GM23338 (cell line): ENCODE measurements around the gene GALNT9. TPM values are rescaled to one million over a fixed set of nuclear protein-coding genes. Genes with fewer than 3 reads are reported as not detected.

Experiments used
- ATAC-seq: fragments of 200-7000 bp; cut with Tn5 transposase; 3 replicates; pipeline ENCODE4 v1.9.1; 2020
- DNase-seq: peaks from one replicate; pipeline ENCODE4 v3.0.0-alpha.2; 2015; ENCODE audit warnings: low spot score
- H2AFZ ChIP-seq: fragments of 200-600 bp; sonication (generic); 2 replicates; pipeline ENCODE4 v1.8.0; 2016; ENCODE audit warnings: antibody characterized with exemption, mild to moderate bottlenecking, moderate library complexity
- H3F3A ChIP-seq: fragments of 200-600 bp; sonication (generic); replicated peaks from 2 replicates; pipeline ENCODE4 v1.8.0; 2017; ENCODE audit warnings: antibody characterized with exemption, mixed run types, low read depth
- H3K27ac ChIP-seq: fragments of 200-600 bp; sonication (generic); 2 replicates; pipeline ENCODE4 v1.6.1; 2016; ENCODE audit warnings: low read depth
- H3K27me3 ChIP-seq: fragments of 200-600 bp; sonication (generic); 2 replicates; pipeline ENCODE4 v1.8.0; 2016; ENCODE audit warnings: mild to moderate bottlenecking, mixed run types, moderate library complexity; ENCODE audit not compliant: insufficient read depth
- H3K36me3 ChIP-seq: fragments of 200-600 bp; sonication (generic); 2 replicates; pipeline ENCODE4 v1.8.0; 2016; ENCODE audit warnings: mild to moderate bottlenecking; ENCODE audit not compliant: insufficient read depth
- H3K4me1 ChIP-seq: fragments of 200-600 bp; sonication (generic); 2 replicates; pipeline ENCODE4 v1.8.0; 2016; ENCODE audit warnings: mild to moderate bottlenecking, moderate library complexity; ENCODE audit not compliant: insufficient read depth
- H3K4me2 ChIP-seq: fragments of 200-600 bp; sonication (generic); 2 replicates; pipeline ENCODE4 v1.7.1; 2017; ENCODE audit warnings: mixed run types
- H3K4me3 ChIP-seq: fragments of 200-600 bp; sonication (generic); 2 replicates; pipeline ENCODE4 v1.6.1; 2016; ENCODE audit warnings: mixed run types
- H3K79me2 ChIP-seq: fragments of 200-600 bp; sonication (generic); replicated peaks from 2 replicates; pipeline ENCODE4 v1.8.0; 2017; ENCODE audit warnings: mild to moderate bottlenecking; ENCODE audit not compliant: insufficient read depth
- H3K9me2 ChIP-seq: fragments of 200-600 bp; sonication (generic); 2 replicates; pipeline ENCODE4 v1.8.0; 2017; ENCODE audit not compliant: insufficient read depth
- H4K20me1 ChIP-seq: fragments of 200-600 bp; sonication (generic); replicated peaks from 2 replicates; pipeline ENCODE4 v1.8.0; 2017; ENCODE audit warnings: mild to moderate bottlenecking; ENCODE audit not compliant: insufficient read depth
- H3K27ac Mint-ChIP-seq: 2 replicates; pipeline ENCODE4 v1.8.0; 2020; ENCODE audit warnings: inconsistent platforms, mild to moderate bottlenecking, moderate library complexity, mixed read lengths
- H3K27me3 Mint-ChIP-seq: 3 replicates; pipeline ENCODE4 v1.8.0; 2022; ENCODE audit warnings: low read depth, mild to moderate bottlenecking, moderate library complexity, mixed read lengths, inconsistent platforms; ENCODE audit not compliant: insufficient read depth, poor library complexity
- H3K36me3 Mint-ChIP-seq: 3 replicates; pipeline ENCODE4 v1.8.0; 2021; ENCODE audit warnings: low read depth, mild to moderate bottlenecking, inconsistent platforms, moderate library complexity, mixed read lengths
- H3K4me1 Mint-ChIP-seq: 3 replicates; pipeline ENCODE4 v1.8.0; 2020; ENCODE audit warnings: mild to moderate bottlenecking, inconsistent platforms, mixed read lengths
- H3K4me3 Mint-ChIP-seq: 3 replicates; pipeline ENCODE4 v1.8.0; 2021; ENCODE audit warnings: moderate library complexity, mild to moderate bottlenecking, inconsistent platforms, mixed read lengths
- H3K9me3 Mint-ChIP-seq: 3 replicates; pipeline ENCODE4 v1.8.0; 2020; ENCODE audit warnings: moderate library complexity, mild to moderate bottlenecking, inconsistent platforms, mixed read lengths
- CREB1 ChIP-seq: fragments of 250-450 bp; sonication (Bioruptor Pico); IDR thresholded peaks from 2 replicates; pipeline ENCODE4 v1.5.0; 2020; ENCODE audit warnings: low read depth, mild to moderate bottlenecking, moderate library complexity
- EZH2 ChIP-seq: fragments of 200-600 bp; sonication (generic); IDR thresholded peaks from one replicate; pipeline ENCODE4 v1.8.0; 2017; ENCODE audit warnings: antibody characterized with exemption, mild to moderate bottlenecking, low read depth; ENCODE audit not compliant: unreplicated experiment
- EZH2phosphoT487 ChIP-seq: fragments of 200-600 bp; sonication (generic); IDR thresholded peaks from one replicate; pipeline ENCODE4 v1.8.1; 2018; ENCODE audit warnings: antibody characterized with exemption; ENCODE audit not compliant: unreplicated experiment
- JUNB ChIP-seq: IDR thresholded peaks from one replicate; pipeline ENCODE4 v1.6.1; 2016; ENCODE audit warnings: antibody characterized with exemption; ENCODE audit not compliant: unreplicated experiment
- NANOG ChIP-seq: IDR thresholded peaks from 2 replicates; pipeline ENCODE4 v1.6.1; 2016; ENCODE audit warnings: antibody characterized with exemption, borderline replicate concordance
- POLR2AphosphoS5 ChIP-seq: IDR thresholded peaks from 2 replicates; pipeline ENCODE4 v1.6.1; 2016; ENCODE audit warnings: antibody characterized with exemption, low read depth
- STAT1 ChIP-seq: IDR thresholded peaks from one replicate; pipeline ENCODE4 v1.6.1; 2016; ENCODE audit warnings: antibody characterized with exemption; ENCODE audit not compliant: unreplicated experiment
- ZNF114 ChIP-seq: fragments of 250-450 bp; sonication (Bioruptor Pico); IDR thresholded peaks from 2 replicates; pipeline ENCODE4 v1.5.0; 2020; ENCODE audit warnings: mild to moderate bottlenecking, moderate library complexity
- ZNF331 ChIP-seq: fragments of 250-450 bp; sonication (Bioruptor Pico); IDR thresholded peaks from 2 replicates; pipeline ENCODE4 v1.5.0; 2020; ENCODE audit warnings: low read depth, mild to moderate bottlenecking, moderate library complexity
- polyA plus RNA-seq: library from polyadenylated mRNA; unstranded; fragments of >200 nt; fragmentation: Nextera tagmentation; extraction: Ambion mirVana; gene quantifications from 2 replicates; pipeline ENCODE4 v1.2.1, GENCODE V29; 2016
- total RNA-seq: library from RNA; depleted of rRNA; stranded (reverse); fragments of >200 nt; shearing (Covaris generic); gene quantifications from 2 replicates; pipeline ENCODE4 v1.2.3, GENCODE V29; 2014
- TF ChIP-seq, protein P1 (sequence below): IDR thresholded peaks from 2 replicates; pipeline ENCODE4 v1.6.1; 2016; ENCODE audit warnings: antibody characterized with exemption
- TF ChIP-seq, protein P2 (sequence below): fragments of 250-450 bp; sonication (Bioruptor Pico); IDR thresholded peaks from 2 replicates; pipeline ENCODE4 v1.5.0; 2020; ENCODE audit warnings: mild to moderate bottlenecking, moderate library complexity
- TF ChIP-seq, protein P3 (sequence below): IDR thresholded peaks from one replicate; pipeline ENCODE4 v1.6.1; 2018; ENCODE audit warnings: antibody characterized with exemption; ENCODE audit not compliant: unreplicated experiment

Gene GALNT9
- total and polyA plus RNA-seq, 2 experiments from 2014 or later, result 0.81 to 2.5 TPM

GRCh38 chr12:132226604-132227003 is 102.8 kb downstream of the GALNT9 start:
- no peak overlapping the region for H2AFZ ChIP-seq
- H4K20me1 ChIP-seq, result no peaks in the 10 kb centered on the region
- H3K36me3 Mint-ChIP-seq, result no peaks in the 10 kb centered on the region
- TF ChIP-seq, protein P1, sequence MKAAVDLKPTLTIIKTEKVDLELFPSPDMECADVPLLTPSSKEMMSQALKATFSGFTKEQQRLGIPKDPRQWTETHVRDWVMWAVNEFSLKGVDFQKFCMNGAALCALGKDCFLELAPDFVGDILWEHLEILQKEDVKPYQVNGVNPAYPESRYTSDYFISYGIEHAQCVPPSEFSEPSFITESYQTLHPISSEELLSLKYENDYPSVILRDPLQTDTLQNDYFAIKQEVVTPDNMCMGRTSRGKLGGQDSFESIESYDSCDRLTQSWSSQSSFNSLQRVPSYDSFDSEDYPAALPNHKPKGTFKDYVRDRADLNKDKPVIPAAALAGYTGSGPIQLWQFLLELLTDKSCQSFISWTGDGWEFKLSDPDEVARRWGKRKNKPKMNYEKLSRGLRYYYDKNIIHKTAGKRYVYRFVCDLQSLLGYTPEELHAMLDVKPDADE, result no peak
- TF ChIP-seq ZNF331 (CRISPR knock-in tag) (no peak), POLR2AphosphoS5 (no peak), EZH2 (no peak), NANOG (no peak)
- no peak overlapping the region for H3K27ac Mint-ChIP-seq
- no peaks in the 10 kb centered on the region for H3K27me3 ChIP-seq
- no peaks in the 10 kb centered on the region for H3K79me2 ChIP-seq
- H3K27me3 Mint-ChIP-seq, result peaks cover 1% of the 10 kb centered on the region
- DNase-seq (no peak), ATAC-seq (no peak)
- H3K4me2 ChIP-seq, result no peak overlapping the region
- no peaks in the 10 kb centered on the region for H3K9me3 Mint-ChIP-seq
- no peaks in the 10 kb centered on the region for H3K36me3 ChIP-seq
- 0 out of 2 replicates have a peak, but pooled peaks cover 3% of the 10 kb centered on the region for H3F3A ChIP-seq
- no peaks in the 10 kb centered on the region for H3K9me2 ChIP-seq
- no peak overlapping the region for H3K4me3 Mint-ChIP-seq
- H3K4me1 ChIP-seq, result no peaks in the 10 kb centered on the region
- no peaks in the 10 kb centered on the region for H3K4me1 Mint-ChIP-seq
- no peak overlapping the region for H3K27ac ChIP-seq
- no peak overlapping the region for H3K4me3 ChIP-seq

GRCh38 chr12:132225214-132225613 is 104.2 kb downstream of the GALNT9 start:
- Histone ChIP-seq H3K4me3 (no peak overlapping the region), H3K79me2 (no peaks in the 10 kb centered on the region), H3K36me3 (no peaks in the 10 kb centered on the region), H3K4me2 (no peak overlapping the region), H3K27ac (no peak overlapping the region), H3K27me3 (no peaks in the 10 kb centered on the region), H2AFZ (no peak overlapping the region), H3K9me2 (no peaks in the 10 kb centered on the region), H4K20me1 (no peaks in the 10 kb centered on the region), H3K4me1 (no peaks in the 10 kb centered on the region), H3F3A (0 out of 2 replicates have a peak, but pooled peaks cover 3% of the 10 kb centered on the region)
- Mint-ChIP-seq H3K4me3 (no peak overlapping the region), H3K4me1 (no peaks in the 10 kb centered on the region), H3K36me3 (peaks cover 3% of the 10 kb centered on the region; the same call in 2 of the 3 replicates), H3K27ac (no peak overlapping the region), H3K27me3 (peaks cover 7% of the 10 kb centered on the region), H3K9me3 (peaks cover 9% of the 10 kb centered on the region)
- DNase-seq, result no peak
- ATAC-seq, result no peak
- no peak for TF ChIP-seq CREB1 (CRISPR knock-in tag)
- no peak for TF ChIP-seq ZNF331 (CRISPR knock-in tag)
- no peak for TF ChIP-seq EZH2
- TF ChIP-seq JUNB, result no peak
- TF ChIP-seq, protein P2, sequence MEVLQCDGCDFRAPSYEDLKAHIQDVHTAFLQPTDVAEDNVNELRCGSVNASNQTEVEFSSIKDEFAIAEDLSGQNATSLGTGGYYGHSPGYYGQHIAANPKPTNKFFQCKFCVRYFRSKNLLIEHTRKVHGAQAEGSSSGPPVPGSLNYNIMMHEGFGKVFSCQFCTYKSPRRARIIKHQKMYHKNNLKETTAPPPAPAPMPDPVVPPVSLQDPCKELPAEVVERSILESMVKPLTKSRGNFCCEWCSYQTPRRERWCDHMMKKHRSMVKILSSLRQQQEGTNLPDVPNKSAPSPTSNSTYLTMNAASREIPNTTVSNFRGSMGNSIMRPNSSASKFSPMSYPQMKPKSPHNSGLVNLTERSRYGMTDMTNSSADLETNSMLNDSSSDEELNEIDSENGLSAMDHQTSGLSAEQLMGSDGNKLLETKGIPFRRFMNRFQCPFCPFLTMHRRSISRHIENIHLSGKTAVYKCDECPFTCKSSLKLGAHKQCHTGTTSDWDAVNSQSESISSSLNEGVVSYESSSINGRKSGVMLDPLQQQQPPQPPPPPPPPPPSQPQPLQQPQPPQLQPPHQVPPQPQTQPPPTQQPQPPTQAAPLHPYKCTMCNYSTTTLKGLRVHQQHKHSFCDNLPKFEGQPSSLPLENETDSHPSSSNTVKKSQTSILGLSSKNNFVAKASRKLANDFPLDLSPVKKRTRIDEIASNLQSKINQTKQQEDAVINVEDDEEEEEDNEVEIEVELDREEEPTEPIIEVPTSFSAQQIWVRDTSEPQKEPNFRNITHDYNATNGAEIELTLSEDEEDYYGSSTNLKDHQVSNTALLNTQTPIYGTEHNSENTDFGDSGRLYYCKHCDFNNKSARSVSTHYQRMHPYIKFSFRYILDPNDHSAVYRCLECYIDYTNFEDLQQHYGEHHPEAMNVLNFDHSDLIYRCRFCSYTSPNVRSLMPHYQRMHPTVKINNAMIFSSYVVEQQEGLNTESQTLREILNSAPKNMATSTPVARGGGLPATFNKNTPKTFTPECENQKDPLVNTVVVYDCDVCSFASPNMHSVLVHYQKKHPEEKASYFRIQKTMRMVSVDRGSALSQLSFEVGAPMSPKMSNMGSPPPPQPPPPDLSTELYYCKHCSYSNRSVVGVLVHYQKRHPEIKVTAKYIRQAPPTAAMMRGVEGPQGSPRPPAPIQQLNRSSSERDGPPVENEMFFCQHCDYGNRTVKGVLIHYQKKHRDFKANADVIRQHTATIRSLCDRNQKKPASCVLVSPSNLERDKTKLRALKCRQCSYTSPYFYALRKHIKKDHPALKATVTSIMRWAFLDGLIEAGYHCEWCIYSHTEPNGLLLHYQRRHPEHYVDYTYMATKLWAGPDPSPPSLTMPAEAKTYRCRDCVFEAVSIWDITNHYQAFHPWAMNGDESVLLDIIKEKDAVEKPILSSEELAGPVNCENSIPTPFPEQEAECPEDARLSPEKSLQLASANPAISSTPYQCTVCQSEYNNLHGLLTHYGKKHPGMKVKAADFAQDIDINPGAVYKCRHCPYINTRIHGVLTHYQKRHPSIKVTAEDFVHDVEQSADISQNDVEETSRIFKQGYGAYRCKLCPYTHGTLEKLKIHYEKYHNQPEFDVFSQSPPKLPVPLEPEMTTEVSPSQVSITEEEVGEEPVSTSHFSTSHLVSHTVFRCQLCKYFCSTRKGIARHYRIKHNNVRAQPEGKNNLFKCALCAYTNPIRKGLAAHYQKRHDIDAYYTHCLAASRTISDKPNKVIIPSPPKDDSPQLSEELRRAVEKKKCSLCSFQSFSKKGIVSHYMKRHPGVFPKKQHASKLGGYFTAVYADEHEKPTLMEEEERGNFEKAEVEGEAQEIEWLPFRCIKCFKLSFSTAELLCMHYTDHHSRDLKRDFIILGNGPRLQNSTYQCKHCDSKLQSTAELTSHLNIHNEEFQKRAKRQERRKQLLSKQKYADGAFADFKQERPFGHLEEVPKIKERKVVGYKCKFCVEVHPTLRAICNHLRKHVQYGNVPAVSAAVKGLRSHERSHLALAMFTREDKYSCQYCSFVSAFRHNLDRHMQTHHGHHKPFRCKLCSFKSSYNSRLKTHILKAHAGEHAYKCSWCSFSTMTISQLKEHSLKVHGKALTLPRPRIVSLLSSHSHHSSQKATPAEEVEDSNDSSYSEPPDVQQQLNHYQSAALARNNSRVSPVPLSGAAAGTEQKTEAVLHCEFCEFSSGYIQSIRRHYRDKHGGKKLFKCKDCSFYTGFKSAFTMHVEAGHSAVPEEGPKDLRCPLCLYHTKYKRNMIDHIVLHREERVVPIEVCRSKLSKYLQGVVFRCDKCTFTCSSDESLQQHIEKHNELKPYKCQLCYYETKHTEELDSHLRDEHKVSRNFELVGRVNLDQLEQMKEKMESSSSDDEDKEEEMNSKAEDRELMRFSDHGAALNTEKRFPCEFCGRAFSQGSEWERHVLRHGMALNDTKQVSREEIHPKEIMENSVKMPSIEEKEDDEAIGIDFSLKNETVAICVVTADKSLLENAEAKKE, result no peak
- no peak for TF ChIP-seq ZNF114
- TF ChIP-seq, protein P3, sequence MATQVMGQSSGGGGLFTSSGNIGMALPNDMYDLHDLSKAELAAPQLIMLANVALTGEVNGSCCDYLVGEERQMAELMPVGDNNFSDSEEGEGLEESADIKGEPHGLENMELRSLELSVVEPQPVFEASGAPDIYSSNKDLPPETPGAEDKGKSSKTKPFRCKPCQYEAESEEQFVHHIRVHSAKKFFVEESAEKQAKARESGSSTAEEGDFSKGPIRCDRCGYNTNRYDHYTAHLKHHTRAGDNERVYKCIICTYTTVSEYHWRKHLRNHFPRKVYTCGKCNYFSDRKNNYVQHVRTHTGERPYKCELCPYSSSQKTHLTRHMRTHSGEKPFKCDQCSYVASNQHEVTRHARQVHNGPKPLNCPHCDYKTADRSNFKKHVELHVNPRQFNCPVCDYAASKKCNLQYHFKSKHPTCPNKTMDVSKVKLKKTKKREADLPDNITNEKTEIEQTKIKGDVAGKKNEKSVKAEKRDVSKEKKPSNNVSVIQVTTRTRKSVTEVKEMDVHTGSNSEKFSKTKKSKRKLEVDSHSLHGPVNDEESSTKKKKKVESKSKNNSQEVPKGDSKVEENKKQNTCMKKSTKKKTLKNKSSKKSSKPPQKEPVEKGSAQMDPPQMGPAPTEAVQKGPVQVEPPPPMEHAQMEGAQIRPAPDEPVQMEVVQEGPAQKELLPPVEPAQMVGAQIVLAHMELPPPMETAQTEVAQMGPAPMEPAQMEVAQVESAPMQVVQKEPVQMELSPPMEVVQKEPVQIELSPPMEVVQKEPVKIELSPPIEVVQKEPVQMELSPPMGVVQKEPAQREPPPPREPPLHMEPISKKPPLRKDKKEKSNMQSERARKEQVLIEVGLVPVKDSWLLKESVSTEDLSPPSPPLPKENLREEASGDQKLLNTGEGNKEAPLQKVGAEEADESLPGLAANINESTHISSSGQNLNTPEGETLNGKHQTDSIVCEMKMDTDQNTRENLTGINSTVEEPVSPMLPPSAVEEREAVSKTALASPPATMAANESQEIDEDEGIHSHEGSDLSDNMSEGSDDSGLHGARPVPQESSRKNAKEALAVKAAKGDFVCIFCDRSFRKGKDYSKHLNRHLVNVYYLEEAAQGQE, result no peak
- no peak for TF ChIP-seq POLR2AphosphoS5
- TF ChIP-seq EZH2phosphoT487, result no peak
- no peak for TF ChIP-seq NANOG
- TF ChIP-seq STAT1, result no peak
